ENCODE results near the gene CNTN1.

CNTN1 gene

GRCh38 chr12:40996091-40996490 is 303.9 kb downstream of the CNTN1 start:
- no peak for DNase-seq
- no peak for TF ChIP-seq POLR2A (IDR thresholded peaks at IDR 0.05; ENCODE audit: low read length)
- no peak for TF ChIP-seq GATA1 (IDR thresholded peaks at IDR 0.05; ENCODE audit: low read depth, low read length)

- no peak for DNase-seq
- TF ChIP-seq GATA1 (IDR thresholded peaks at IDR 0.05; ENCODE audit: low read depth, low read length), result no peak
- no peak for TF ChIP-seq POLR2A (IDR thresholded peaks at IDR 0.05; ENCODE audit: low read length)
Observed at GRCh38 chr12:40999210-40999609, 307.0 kb downstream of the CNTN1 start.

- no peak for DNase-seq
- TF ChIP-seq POLR2A (IDR thresholded peaks at IDR 0.05; ENCODE audit: low read length) (no peak), GATA1 (IDR thresholded peaks at IDR 0.05; ENCODE audit: low read depth, low read length) (no peak)
Observed at GRCh38 chr12:41008472-41008871, 316.2 kb downstream of the CNTN1 start.

- no peak for TF ChIP-seq POLR2A (IDR thresholded peaks at IDR 0.05; ENCODE audit: low read length)
- no peak for TF ChIP-seq GATA1 (IDR thresholded peaks at IDR 0.05; ENCODE audit: low read depth, low read length)
- no peak for DNase-seq
Observed at GRCh38 chr12:41011939-41012338, 319.7 kb downstream of the CNTN1 start.

GRCh38 chr12:41013881-41014642 is 321.8 kb downstream of the CNTN1 start:
- no peak for DNase-seq
- TF ChIP-seq GATA1 (IDR thresholded peaks at IDR 0.05; ENCODE audit: low read depth, low read length) (no peak), POLR2A (IDR thresholded peaks at IDR 0.05; ENCODE audit: low read length) (no peak)

GRCh38 chr12:41014643-41015020 is 322.4 kb downstream of the CNTN1 start:
- TF ChIP-seq GATA1 (IDR thresholded peaks at IDR 0.05; ENCODE audit: low read depth, low read length), result no peak
- TF ChIP-seq POLR2A (IDR thresholded peaks at IDR 0.05; ENCODE audit: low read length), result no peak
- no peak for DNase-seq

- no peak for TF ChIP-seq POLR2A (IDR thresholded peaks at IDR 0.05; ENCODE audit: low read length)
- TF ChIP-seq GATA1 (IDR thresholded peaks at IDR 0.05; ENCODE audit: low read depth, low read length), result no peak
- DNase-seq, result no peak
Observed at GRCh38 chr12:41018010-41018409, 325.8 kb downstream of the CNTN1 start.

GRCh38 chr12:41019461-41019860 is 327.2 kb downstream of the CNTN1 start:
- TF ChIP-seq GATA1 (IDR thresholded peaks at IDR 0.05; ENCODE audit: low read depth, low read length), result no peak
- DNase-seq, result no peak

- no peak for DNase-seq
- TF ChIP-seq GATA1 (IDR thresholded peaks at IDR 0.05; ENCODE audit: low read depth, low read length), result no peak
- no peak for TF ChIP-seq POLR2A (IDR thresholded peaks at IDR 0.05; ENCODE audit: low read length)
Observed at GRCh38 chr12:41023836-41024235, 331.6 kb downstream of the CNTN1 start.

- TF ChIP-seq GATA1 (IDR thresholded peaks at IDR 0.05; ENCODE audit: low read depth, low read length) (no peak), POLR2A (IDR thresholded peaks at IDR 0.05; ENCODE audit: low read length) (no peak)
- no peak for DNase-seq
Observed at GRCh38 chr12:41026151-41026550, 333.9 kb downstream of the CNTN1 start.

GRCh38 chr12:41032386-41032785 is 340.1 kb downstream of the CNTN1 start:
- DNase-seq, result no peak
- TF ChIP-seq POLR2A (IDR thresholded peaks at IDR 0.05; ENCODE audit: low read length), result no peak
- TF ChIP-seq GATA1 (IDR thresholded peaks at IDR 0.05; ENCODE audit: low read depth, low read length), result no peak

GRCh38 chr12:41034686-41035085 is 342.4 kb downstream of the CNTN1 start:
- no peak for DNase-seq
- TF ChIP-seq GATA1 (IDR thresholded peaks at IDR 0.05; ENCODE audit: low read depth, low read length), result no peak
- TF ChIP-seq POLR2A (IDR thresholded peaks at IDR 0.05; ENCODE audit: low read length), result no peak

- no peak for DNase-seq
- TF ChIP-seq GATA1 (IDR thresholded peaks at IDR 0.05; ENCODE audit: low read depth, low read length), result no peak
- no peak for TF ChIP-seq POLR2A (IDR thresholded peaks at IDR 0.05; ENCODE audit: low read length)
Observed at GRCh38 chr12:41039461-41039860, 347.2 kb downstream of the CNTN1 start.

- TF ChIP-seq POLR2A (IDR thresholded peaks at IDR 0.05; ENCODE audit: low read length) (no peak), GATA1 (IDR thresholded peaks at IDR 0.05; ENCODE audit: low read depth, low read length) (no peak)
- DNase-seq, result no peak
Observed at GRCh38 chr12:41045509-41045908, 353.3 kb downstream of the CNTN1 start.

- no peak for DNase-seq
- no peak for TF ChIP-seq POLR2A (IDR thresholded peaks at IDR 0.05; ENCODE audit: low read length)
Observed at GRCh38 chr12:41049033-41049432, 356.8 kb downstream of the CNTN1 start.

GRCh38 chr12:41051954-41052353 is 359.7 kb downstream of the CNTN1 start:
- DNase-seq, result no peak
- TF ChIP-seq POLR2A (IDR thresholded peaks at IDR 0.05; ENCODE audit: low read length), result no peak
- TF ChIP-seq GATA1 (IDR thresholded peaks at IDR 0.05; ENCODE audit: low read depth, low read length), result no peak
